Hepatocyte (in vitro differentiated cells): ENCODE results near the gene KCNC2. TPM values are rescaled to one million over a fixed set of nuclear protein-coding genes. Genes with fewer than 3 reads are reported as not detected.

Experiments
- DNase-seq: peaks from one replicate; pipeline ENCODE4 v3.0.0-alpha.2; 2016; ENCODE audit warnings: low spot score
- H2AFZ ChIP-seq: fragments of 200-600 bp; sonication (generic); 2 replicates; pipeline ENCODE4 v1.6.0; 2016; ENCODE audit warnings: antibody characterized with exemption, mild to moderate bottlenecking
- H3K27ac ChIP-seq: fragments of 200-600 bp; sonication (generic); 2 replicates; pipeline ENCODE4 v1.5.1; 2016; ENCODE audit warnings: mild to moderate bottlenecking
- H3K27me3 ChIP-seq: fragments of 200-600 bp; sonication (generic); 2 replicates; pipeline ENCODE4 v1.6.1; 2016
- H3K36me3 ChIP-seq: fragments of 200-600 bp; sonication (generic); replicated peaks from 2 replicates; pipeline ENCODE4 v1.5.1; 2016; ENCODE audit warnings: low read depth; ENCODE audit not compliant: insufficient read depth
- H3K4me1 ChIP-seq: fragments of 200-600 bp; sonication (generic); 2 replicates; pipeline ENCODE4 v1.5.1; 2016; ENCODE audit warnings: mild to moderate bottlenecking, moderate library complexity; ENCODE audit not compliant: insufficient read depth
- H3K4me2 ChIP-seq: fragments of 200-600 bp; sonication (generic); 2 replicates; pipeline ENCODE4 v1.6.0; 2016
- H3K4me3 ChIP-seq: fragments of 200-600 bp; sonication (generic); 2 replicates; pipeline ENCODE4 v1.5.1; 2016; ENCODE audit warnings: mild to moderate bottlenecking
- H3K79me2 ChIP-seq: fragments of 200-600 bp; sonication (generic); 2 replicates; pipeline ENCODE4 v1.6.0; 2017; ENCODE audit warnings: mild to moderate bottlenecking
- H3K9me2 ChIP-seq: fragments of 200-600 bp; sonication (generic); replicated peaks from 2 replicates; pipeline ENCODE4 v1.6.0; 2017; ENCODE audit warnings: mild to moderate bottlenecking; ENCODE audit not compliant: insufficient read depth
- H3K9me3 ChIP-seq: fragments of 200-600 bp; sonication (generic); 2 replicates; pipeline ENCODE4 v1.5.1; 2016; ENCODE audit warnings: low read depth, mild to moderate bottlenecking
- H4K20me1 ChIP-seq: fragments of 200-600 bp; sonication (generic); 2 replicates; pipeline ENCODE4 v1.6.0; 2016; ENCODE audit warnings: mild to moderate bottlenecking; ENCODE audit not compliant: insufficient read depth, poor library complexity, severe bottlenecking
- EZH2 ChIP-seq: fragments of 200-600 bp; sonication (generic); IDR thresholded peaks from 2 replicates; pipeline ENCODE4 v1.6.1; 2016; ENCODE audit warnings: antibody characterized with exemption, mild to moderate bottlenecking, borderline replicate concordance
- EZH2phosphoT487 ChIP-seq: fragments of 200-600 bp; sonication (generic); IDR thresholded peaks from one replicate; pipeline ENCODE4 v1.6.1; 2018; ENCODE audit warnings: antibody characterized with exemption, mild to moderate bottlenecking, low read depth, moderate library complexity; ENCODE audit not compliant: unreplicated experiment, severe bottlenecking
- WGBS: methylation state at CpG from one replicate; pipeline ENCODE4 v1.1.6; 2016; ENCODE audit warnings: low lambda C conversion rate; ENCODE audit errors: missing lambda C conversion rate; 5-methylcytosine and 5-hydroxymethylcytosine counted together
- polyA plus RNA-seq: library from polyadenylated mRNA; unstranded; fragments of >200 nt; fragmentation: Nextera tagmentation; extraction: Ambion mirVana; gene quantifications from 2 replicates; pipeline ENCODE4 v1.2.1, GENCODE V29; 2016
- total RNA-seq: library from RNA; depleted of rRNA; stranded (reverse); fragments of >200 nt; gene quantifications from 2 replicates; pipeline ENCODE4 v1.2.3, GENCODE V29; 2014
- TF ChIP-seq, protein P1 (sequence below): fragments of 200-600 bp; sonication (generic); IDR thresholded peaks from 2 replicates; pipeline ENCODE4 v1.5.1; 2016; ENCODE audit warnings: antibody characterized with exemption, mild to moderate bottlenecking; ENCODE audit not compliant: poor library complexity

KCNC2 gene
- total and polyA plus RNA-seq, 2 experiments from 2014 or later = 0.07 TPM; not detected in 1

DNA sequence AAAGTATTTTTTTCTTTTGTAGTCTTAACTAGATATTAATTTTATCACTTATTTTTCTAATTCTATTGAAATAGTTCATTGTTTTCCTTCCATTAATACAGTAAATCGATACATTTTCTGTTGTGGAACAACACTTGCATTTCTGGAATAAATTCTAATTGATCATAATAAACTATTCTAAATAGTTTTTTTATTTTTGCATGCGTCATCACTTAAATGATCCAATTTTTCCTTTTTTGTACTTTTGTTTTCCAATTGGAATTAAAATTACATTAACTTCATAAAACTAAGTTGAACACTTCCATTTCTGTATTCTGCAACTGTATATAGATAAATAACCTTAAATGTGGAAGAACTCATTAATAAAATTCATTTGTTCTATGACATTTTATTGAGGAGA is 202.5 kb downstream of the KCNC2 start:
- Histone ChIP-seq H3K36me3 (no peaks in the 10 kb centered on the region), H3K27me3 (no peaks in the 10 kb centered on the region), H3K4me1 (no peaks in the 10 kb centered on the region), H3K27ac (no peak overlapping the region), H3K9me2 (no peaks in the 10 kb centered on the region), H4K20me1 (no peaks in the 10 kb centered on the region), H3K4me2 (no peak overlapping the region), H3K79me2 (no peaks in the 10 kb centered on the region), H2AFZ (no peak overlapping the region), H3K9me3 (no peaks in the 10 kb centered on the region), H3K4me3 (no peak overlapping the region)
- DNase-seq = no peak
- WGBS = 74% methylated on average over 2 of the region's 2 CpGs
- TF ChIP-seq, protein P1, sequence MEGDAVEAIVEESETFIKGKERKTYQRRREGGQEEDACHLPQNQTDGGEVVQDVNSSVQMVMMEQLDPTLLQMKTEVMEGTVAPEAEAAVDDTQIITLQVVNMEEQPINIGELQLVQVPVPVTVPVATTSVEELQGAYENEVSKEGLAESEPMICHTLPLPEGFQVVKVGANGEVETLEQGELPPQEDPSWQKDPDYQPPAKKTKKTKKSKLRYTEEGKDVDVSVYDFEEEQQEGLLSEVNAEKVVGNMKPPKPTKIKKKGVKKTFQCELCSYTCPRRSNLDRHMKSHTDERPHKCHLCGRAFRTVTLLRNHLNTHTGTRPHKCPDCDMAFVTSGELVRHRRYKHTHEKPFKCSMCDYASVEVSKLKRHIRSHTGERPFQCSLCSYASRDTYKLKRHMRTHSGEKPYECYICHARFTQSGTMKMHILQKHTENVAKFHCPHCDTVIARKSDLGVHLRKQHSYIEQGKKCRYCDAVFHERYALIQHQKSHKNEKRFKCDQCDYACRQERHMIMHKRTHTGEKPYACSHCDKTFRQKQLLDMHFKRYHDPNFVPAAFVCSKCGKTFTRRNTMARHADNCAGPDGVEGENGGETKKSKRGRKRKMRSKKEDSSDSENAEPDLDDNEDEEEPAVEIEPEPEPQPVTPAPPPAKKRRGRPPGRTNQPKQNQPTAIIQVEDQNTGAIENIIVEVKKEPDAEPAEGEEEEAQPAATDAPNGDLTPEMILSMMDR = no peak
- no peak for TF ChIP-seq EZH2phosphoT487
- TF ChIP-seq EZH2 = no peak

DNA sequence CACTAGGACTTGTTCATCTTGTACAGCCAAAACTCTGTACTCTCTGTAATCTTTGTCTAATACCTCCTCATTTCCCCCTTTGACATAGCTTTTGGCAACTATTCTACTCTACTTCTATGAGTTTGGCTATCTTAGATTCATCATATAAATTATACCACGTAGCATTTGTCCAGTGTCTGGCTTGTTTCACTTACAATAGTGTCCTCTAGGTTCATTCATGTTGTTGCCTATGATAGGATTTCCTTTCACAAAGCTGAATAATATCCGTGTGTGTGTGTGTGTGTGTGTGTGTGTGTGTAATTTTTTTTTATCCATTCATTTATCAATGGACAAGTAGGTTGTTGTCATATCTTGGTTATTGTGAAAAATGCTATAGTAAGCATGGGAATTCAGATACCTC is 209.5 kb downstream of the KCNC2 start:
- Histone ChIP-seq H4K20me1 (no peaks in the 10 kb centered on the region), H3K27ac (no peak overlapping the region), H3K79me2 (no peaks in the 10 kb centered on the region), H3K9me3 (no peaks in the 10 kb centered on the region), H3K4me3 (no peak overlapping the region), H3K4me2 (no peak overlapping the region), H3K27me3 (no peaks in the 10 kb centered on the region), H3K4me1 (no peaks in the 10 kb centered on the region), H3K9me2 (no peaks in the 10 kb centered on the region), H3K36me3 (no peaks in the 10 kb centered on the region), H2AFZ (no peak overlapping the region)
- DNase-seq = no peak
- TF ChIP-seq EZH2 = no peak
- TF ChIP-seq, protein P1 = no peak
- TF ChIP-seq EZH2phosphoT487 = no peak
- WGBS = 70% methylated on average over 2 of the region's 2 CpGs

DNA sequence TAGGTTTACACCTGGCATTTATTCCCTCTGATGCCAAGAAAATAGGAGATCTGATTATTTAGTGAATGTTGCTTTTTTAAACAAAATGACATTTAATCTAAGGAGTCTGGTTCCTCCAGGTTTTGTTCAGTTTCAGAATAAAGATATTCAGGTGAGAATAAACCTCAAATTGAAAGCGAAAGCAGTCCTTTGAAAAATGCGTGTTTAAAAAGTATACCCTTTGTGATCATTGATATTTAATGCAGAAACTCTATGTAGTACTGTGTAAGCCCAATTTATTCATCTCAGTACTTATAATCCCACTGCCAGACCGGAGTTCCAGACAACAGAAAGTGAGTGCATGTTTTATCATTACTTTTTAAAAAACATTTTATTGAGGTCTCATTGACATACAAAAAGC is 210.2 kb downstream of the KCNC2 start:
- Histone ChIP-seq H3K27me3 (no peaks in the 10 kb centered on the region), H3K79me2 (no peaks in the 10 kb centered on the region), H3K9me2 (no peaks in the 10 kb centered on the region), H3K36me3 (no peaks in the 10 kb centered on the region), H3K27ac (no peak overlapping the region), H3K4me2 (no peak overlapping the region), H2AFZ (no peak overlapping the region), H4K20me1 (no peaks in the 10 kb centered on the region), H3K9me3 (no peaks in the 10 kb centered on the region), H3K4me1 (no peaks in the 10 kb centered on the region), H3K4me3 (no peak overlapping the region)
- TF ChIP-seq EZH2 = no peak
- no peak for TF ChIP-seq EZH2phosphoT487
- TF ChIP-seq, protein P1 = no peak
- 83% methylated on average over 3 of the region's 3 CpGs for whole genome bisulfite sequencing
- no peak for DNase-seq

Other genes with a start within 250 kb of the KCNC2 start
- gene CAPS2, start 120.5 kb upstream of the KCNC2 start, total RNA-seq = 2.0 and 2.6 TPM in 2 replicates
- gene CAPS2, start 120.5 kb upstream of the KCNC2 start, polyA plus RNA-seq = 2.4 and 3.7 TPM in 2 replicates
- gene GLIPR1L1, start 124.8 kb upstream of the KCNC2 start, total RNA-seq = not detected in 2 replicates
- gene GLIPR1L1, start 124.8 kb upstream of the KCNC2 start, polyA plus RNA-seq = 0.27 TPM in 1 of 2 replicates, not detected in the other
- 1.1 TPM in 1 of 2 replicates, not detected in the other for gene GLIPR1L2, start 181.2 kb upstream of the KCNC2 start, total RNA-seq
- 0.86 and 0.92 TPM in 2 replicates for gene GLIPR1L2, start 181.2 kb upstream of the KCNC2 start, polyA plus RNA-seq